ENCODE data around the gene KLHL13. TPM values are rescaled to one million over a fixed set of nuclear protein-coding genes. Genes with fewer than 3 reads are reported as not detected.
"Not testable (repeated sequence)": the region's sequence is repeated elsewhere in the genome, so short reads cannot be mapped to it uniquely, and the experiment has no call there.

The KLHL13 gene
- total RNA-seq, 1 donor from 2014 or later: 1.0 TPM

GRCh38 chrX:117995378-117995777 lies 121.2 kb downstream of the KLHL13 start:
- no peak for ATAC-seq
- DNase-seq (ENCODE audit: low spot score): no peak

GRCh38 chrX:117992192-117992723 lies 124.4 kb downstream of the KLHL13 start:
- ATAC-seq: no peak
- DNase-seq (ENCODE audit: low spot score): no peak

- no peak for ATAC-seq
These were observed 126.2 kb downstream of the KLHL13 start for GRCh38 chrX:117990438-117990837.

GRCh38 chrX:117989512-117989911 lies 127.1 kb downstream of the KLHL13 start:
- no peak for DNase-seq (ENCODE audit: low spot score)
- no peak for ATAC-seq

More at GRCh38 chrX:117990438-117990837, 126.2 kb downstream of the KLHL13 start:
- no peak for DNase-seq (ENCODE audit: low spot score)

- DNase-seq (ENCODE audit: low spot score) (no peak), ATAC-seq (no peak)
These were observed 129.2 kb downstream of the KLHL13 start for GRCh38 chrX:117987373-117987772.

- ATAC-seq: peak; percentile 44
- no peak for DNase-seq (ENCODE audit: low spot score)
These were observed 131.4 kb downstream of the KLHL13 start for GRCh38 chrX:117985241-117985640.

GRCh38 chrX:117982694-117983392 lies 133.8 kb downstream of the KLHL13 start:
- no peak for DNase-seq (ENCODE audit: low spot score)
- no peak for ATAC-seq

GRCh38 chrX:117978402-117978801 lies 138.2 kb downstream of the KLHL13 start:
- DNase-seq (ENCODE audit: low spot score) (no peak), ATAC-seq (no peak)

GRCh38 chrX:117977526-117977925 lies 139.1 kb downstream of the KLHL13 start:
- ATAC-seq (no peak), DNase-seq (ENCODE audit: low spot score) (no peak)

- ATAC-seq (peak; percentile 64), DNase-seq (ENCODE audit: low spot score) (no peak)
These were observed 143.4 kb downstream of the KLHL13 start for GRCh38 chrX:117973110-117973807.

- DNase-seq (ENCODE audit: low spot score): no peak
- peak; percentile 31 for ATAC-seq
These were observed 143.9 kb downstream of the KLHL13 start for GRCh38 chrX:117972711-117973109.

- ATAC-seq: peak; percentile 50
- DNase-seq (ENCODE audit: low spot score): no peak
These were observed 146.8 kb downstream of the KLHL13 start for GRCh38 chrX:117969782-117970181.

GRCh38 chrX:117969328-117969727 lies 147.3 kb downstream of the KLHL13 start:
- no peak for DNase-seq (ENCODE audit: low spot score)

GRCh38 chrX:117959045-117959444 lies 157.6 kb downstream of the KLHL13 start:
- ATAC-seq (no peak), DNase-seq (ENCODE audit: low spot score) (no peak)

More at GRCh38 chrX:117969328-117969727, 147.3 kb downstream of the KLHL13 start:
- peak; percentile 94 for ATAC-seq

- ATAC-seq (no peak), DNase-seq (ENCODE audit: low spot score) (no peak)
These were observed 159.5 kb downstream of the KLHL13 start for GRCh38 chrX:117957128-117957527.

GRCh38 chrX:117939296-117939695 lies 177.3 kb downstream of the KLHL13 start:
- ATAC-seq; DNase-seq (ENCODE audit: low spot score): not testable (repeated sequence)

GRCh38 chrX:117936118-117936517 lies 180.5 kb downstream of the KLHL13 start:
- DNase-seq (ENCODE audit: low spot score) (no peak), ATAC-seq (no peak)

- DNase-seq (ENCODE audit: low spot score); ATAC-seq: not testable (repeated sequence)
These were observed 186.5 kb downstream of the KLHL13 start for GRCh38 chrX:117930116-117930515.

GRCh38 chrX:117919755-117920154 lies 196.9 kb downstream of the KLHL13 start:
- ATAC-seq: no peak

GRCh38 chrX:117910216-117910615 lies 206.4 kb downstream of the KLHL13 start:
- DNase-seq (ENCODE audit: low spot score) (no peak), ATAC-seq (no peak)

More at GRCh38 chrX:117919755-117920154, 196.9 kb downstream of the KLHL13 start:
- DNase-seq (ENCODE audit: low spot score): no peak

- no peak for ATAC-seq
- DNase-seq (ENCODE audit: low spot score): no peak
These were observed 218.4 kb downstream of the KLHL13 start for GRCh38 chrX:117898226-117898625.

GRCh38 chrX:117895418-117895817 lies 221.2 kb downstream of the KLHL13 start:
- DNase-seq (ENCODE audit: low spot score) (no peak), ATAC-seq (no peak)
